GM21528 (cell line): ENCODE measurements around the gene DHDH.

Experiments
- ATAC-seq: cut with Tn5 transposase; IDR thresholded peaks from one replicate; pipeline ENCODE4 v1.9.1; 2021; ENCODE audit warnings: mild to moderate bottlenecking, moderate library complexity; ENCODE audit not compliant: unreplicated experiment, low FRiP score

DHDH gene

GRCh38 chr19:48989701-48990291 is 56.3 kb downstream of the DHDH start:
- ATAC-seq, result no peak

GRCh38 chr19:48990400-48990799 is 56.9 kb downstream of the DHDH start:
- ATAC-seq, result no peak

DNA sequence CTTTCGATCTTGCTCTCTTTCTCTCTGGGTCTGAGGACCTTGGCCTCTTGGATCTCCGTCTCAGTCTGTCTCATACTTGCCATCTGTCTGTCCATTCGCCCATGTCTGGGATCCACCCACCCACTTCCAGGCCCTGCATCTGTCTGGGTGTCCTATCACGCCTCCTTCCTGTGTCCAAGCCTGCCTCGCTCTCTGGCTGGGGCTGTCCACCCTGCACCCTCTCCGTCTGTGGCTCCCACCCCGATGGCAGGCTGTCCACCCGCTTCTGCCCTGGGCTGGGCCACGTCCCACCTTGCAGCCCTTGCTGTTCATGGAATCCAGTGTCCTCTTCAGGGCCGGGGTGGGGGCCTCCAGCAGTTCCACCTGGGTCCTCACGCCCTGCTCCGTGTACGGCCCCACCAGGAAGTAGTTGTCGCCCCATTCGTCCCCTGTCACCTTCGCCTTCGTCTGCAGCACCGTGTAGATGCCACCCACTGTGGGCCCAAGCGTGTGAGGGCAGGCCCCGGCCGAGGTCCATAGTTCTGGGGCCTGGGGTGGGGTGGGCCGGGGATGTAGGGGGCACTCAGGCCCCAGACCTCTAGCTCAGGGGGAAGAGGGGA is 57.6 kb downstream of the DHDH start:
- no peak for ATAC-seq

DNA sequence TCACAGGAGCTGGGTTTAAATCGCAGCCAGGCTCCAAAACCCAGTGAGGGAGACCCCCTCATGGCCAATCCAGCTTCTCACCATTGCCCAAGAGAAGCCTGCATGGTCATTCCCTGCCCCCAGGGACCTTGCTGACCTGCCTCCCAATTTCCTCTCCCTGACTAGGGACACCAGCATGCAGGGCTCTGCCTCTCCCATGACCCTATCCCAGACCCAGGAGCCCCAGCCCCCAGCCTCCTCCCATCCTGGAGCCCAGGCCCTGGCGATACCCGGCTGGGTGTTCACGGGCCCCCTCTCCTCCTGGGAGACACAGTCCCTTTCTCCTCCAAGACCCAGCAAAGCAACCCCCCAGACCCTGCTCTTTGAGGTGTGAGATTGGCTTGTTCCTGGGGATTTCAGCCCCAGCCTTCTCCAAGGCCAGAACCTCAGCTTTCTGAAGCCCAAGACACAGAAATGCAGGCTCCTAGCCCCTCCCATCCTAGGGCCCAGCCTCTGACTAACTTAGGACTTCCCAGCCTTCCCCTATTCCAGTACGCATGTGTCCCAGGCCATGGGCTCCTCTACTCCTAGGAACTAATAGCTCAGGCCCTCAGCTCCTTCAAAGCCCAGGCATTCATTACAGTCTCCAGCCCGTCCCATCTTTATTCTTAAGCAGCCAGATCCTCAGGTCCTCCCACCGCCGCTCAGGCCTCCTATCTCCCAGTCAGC is 58.5 kb downstream of the DHDH start:
- ATAC-seq, result no peak

GRCh38 chr19:48992581-48993174 is 59.2 kb downstream of the DHDH start:
- ATAC-seq, result peak; percentile 5

DNA sequence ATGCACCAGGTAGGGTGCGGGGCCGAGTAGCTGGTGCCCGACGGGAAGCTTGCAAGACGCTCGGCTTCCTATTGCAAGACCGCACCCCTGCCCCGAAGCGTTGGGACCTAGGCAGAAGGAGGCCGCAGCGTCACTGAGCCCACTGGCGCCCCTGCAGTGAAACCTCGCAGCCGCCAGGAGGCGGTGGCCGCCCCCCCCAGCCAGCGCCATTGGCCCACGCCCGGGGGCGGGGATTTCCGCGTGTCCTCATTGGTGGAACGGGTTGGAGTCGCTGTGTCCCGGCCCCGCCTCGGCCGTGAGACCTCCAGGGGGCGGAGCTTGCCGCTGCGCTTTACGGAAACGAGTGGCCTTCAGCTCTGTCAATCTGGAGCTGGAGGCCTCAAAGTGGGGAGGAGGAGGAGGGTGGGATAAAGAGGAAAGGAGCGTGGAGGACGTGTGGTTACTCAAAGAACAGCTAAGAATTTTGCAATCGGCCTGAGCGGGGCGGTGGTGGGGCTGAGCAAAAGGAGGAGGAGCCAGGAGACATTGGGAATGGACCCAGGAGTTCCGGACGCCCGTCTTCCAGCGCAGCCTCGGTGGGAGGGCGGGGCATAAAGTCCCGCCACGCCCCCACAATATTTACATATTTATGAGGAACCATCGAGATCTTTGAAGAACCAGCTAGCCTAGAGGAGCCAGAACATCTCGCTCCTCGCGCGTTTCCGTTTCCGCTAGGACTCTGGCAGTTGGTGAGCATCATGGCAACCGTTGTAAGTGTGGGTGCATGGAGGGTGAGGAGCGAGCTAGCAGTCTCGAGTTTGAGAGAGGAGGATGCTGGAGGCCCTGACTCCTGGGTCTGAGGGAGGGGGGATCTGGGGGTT is 59.9 kb downstream of the DHDH start, which contains the start of the genes GYS1 and RUVBL2:
Gene GYS1, minus strand, starts transcription at position 135 of the 860 bp plus-strand sequence. CDS start 197 bp downstream, outside the sequence.
Gene RUVBL2, plus strand, starts transcription at position 713 of the 860 bp plus-strand sequence. Its CDS starts 25 bp downstream, at position 738.
- ATAC-seq, result peak; percentile 87

- no peak for ATAC-seq
Measured at GRCh38 chr19:48994035-48994386, 60.5 kb downstream of the DHDH start.
